Peyer's patch (tissue), 4 donors: Measurements from ENCODE around the gene ARHGAP26.

Experiments used
- POLR2A ChIP-seq, 2 donors: fragments of 450-650 bp; IDR thresholded peaks; one replicate each; pipeline ENCODE4 v1.5.1; 2017; ENCODE audit warnings: antibody characterized with exemption in 2 of 2, mild to moderate bottlenecking in 2 of 2, moderate library complexity in 2 of 2
- TF ChIP-seq, protein P1 (sequence below), 6 experiments: fragments of 450-650 bp in 4 of 6; fragments of 200-600 bp in 2 of 6; sonication (generic) in 1 of 6; IDR thresholded peaks; one replicate each; pipeline ENCODE4 v1.5.1; 2017 to 2019; ENCODE audit warnings: antibody characterized with exemption in 6 of 6, mild to moderate bottlenecking in 3 of 6, moderate library complexity in 1 of 6

- TF ChIP-seq, protein P1, sequence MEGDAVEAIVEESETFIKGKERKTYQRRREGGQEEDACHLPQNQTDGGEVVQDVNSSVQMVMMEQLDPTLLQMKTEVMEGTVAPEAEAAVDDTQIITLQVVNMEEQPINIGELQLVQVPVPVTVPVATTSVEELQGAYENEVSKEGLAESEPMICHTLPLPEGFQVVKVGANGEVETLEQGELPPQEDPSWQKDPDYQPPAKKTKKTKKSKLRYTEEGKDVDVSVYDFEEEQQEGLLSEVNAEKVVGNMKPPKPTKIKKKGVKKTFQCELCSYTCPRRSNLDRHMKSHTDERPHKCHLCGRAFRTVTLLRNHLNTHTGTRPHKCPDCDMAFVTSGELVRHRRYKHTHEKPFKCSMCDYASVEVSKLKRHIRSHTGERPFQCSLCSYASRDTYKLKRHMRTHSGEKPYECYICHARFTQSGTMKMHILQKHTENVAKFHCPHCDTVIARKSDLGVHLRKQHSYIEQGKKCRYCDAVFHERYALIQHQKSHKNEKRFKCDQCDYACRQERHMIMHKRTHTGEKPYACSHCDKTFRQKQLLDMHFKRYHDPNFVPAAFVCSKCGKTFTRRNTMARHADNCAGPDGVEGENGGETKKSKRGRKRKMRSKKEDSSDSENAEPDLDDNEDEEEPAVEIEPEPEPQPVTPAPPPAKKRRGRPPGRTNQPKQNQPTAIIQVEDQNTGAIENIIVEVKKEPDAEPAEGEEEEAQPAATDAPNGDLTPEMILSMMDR (IDR thresholded peaks at IDR 0.05), result no peak
- TF ChIP-seq POLR2A (IDR thresholded peaks at IDR 0.05), result no peak
Observed at GRCh38 chr5:143227301-143227700, 457.1 kb downstream of the ARHGAP26 start.
